Measurements from ENCODE around the gene FAM168A.

Gene FAM168A

DNA sequence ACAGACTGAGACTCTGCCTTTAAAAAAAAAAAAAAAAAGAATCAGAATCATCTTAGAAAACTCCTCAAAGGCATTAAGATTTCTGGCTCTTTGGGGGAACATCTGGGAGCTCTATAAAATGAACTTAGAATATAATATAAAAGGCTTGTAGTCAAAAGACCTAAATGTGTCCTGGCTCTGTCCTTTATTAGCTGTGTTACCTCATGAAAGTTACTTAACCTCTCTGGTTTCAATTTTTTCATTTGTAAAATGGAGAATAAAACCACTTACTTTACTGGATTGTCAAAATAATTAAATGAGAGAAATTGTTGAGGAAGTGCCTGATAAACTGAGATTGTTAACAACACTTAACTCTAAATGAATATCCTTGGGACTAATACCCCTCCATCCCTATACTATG is 81.8 kb downstream of the FAM168A start:
- DNase-seq (ENCODE audit: extremely low read depth, low read depth) = no peak
- no peak overlapping the region for H3K4me3 ChIP-seq (replicated peaks; ENCODE audit: low read depth, low read length)
- TF ChIP-seq, protein P1, sequence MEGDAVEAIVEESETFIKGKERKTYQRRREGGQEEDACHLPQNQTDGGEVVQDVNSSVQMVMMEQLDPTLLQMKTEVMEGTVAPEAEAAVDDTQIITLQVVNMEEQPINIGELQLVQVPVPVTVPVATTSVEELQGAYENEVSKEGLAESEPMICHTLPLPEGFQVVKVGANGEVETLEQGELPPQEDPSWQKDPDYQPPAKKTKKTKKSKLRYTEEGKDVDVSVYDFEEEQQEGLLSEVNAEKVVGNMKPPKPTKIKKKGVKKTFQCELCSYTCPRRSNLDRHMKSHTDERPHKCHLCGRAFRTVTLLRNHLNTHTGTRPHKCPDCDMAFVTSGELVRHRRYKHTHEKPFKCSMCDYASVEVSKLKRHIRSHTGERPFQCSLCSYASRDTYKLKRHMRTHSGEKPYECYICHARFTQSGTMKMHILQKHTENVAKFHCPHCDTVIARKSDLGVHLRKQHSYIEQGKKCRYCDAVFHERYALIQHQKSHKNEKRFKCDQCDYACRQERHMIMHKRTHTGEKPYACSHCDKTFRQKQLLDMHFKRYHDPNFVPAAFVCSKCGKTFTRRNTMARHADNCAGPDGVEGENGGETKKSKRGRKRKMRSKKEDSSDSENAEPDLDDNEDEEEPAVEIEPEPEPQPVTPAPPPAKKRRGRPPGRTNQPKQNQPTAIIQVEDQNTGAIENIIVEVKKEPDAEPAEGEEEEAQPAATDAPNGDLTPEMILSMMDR (IDR thresholded peaks at IDR 0.05; ENCODE audit: low read depth, low read length, missing control alignments) = no peak

GRCh38 chr11:73513707-73514106 is 84.2 kb downstream of the FAM168A start:
- no peak overlapping the region for H3K4me3 ChIP-seq (replicated peaks; ENCODE audit: low read depth, low read length)
- TF ChIP-seq, protein P1 (IDR thresholded peaks at IDR 0.05; ENCODE audit: low read depth, low read length, missing control alignments) = no peak
- no peak for DNase-seq (ENCODE audit: extremely low read depth, low read depth)

- no peak for DNase-seq (ENCODE audit: extremely low read depth, low read depth)
- TF ChIP-seq, protein P1 (IDR thresholded peaks at IDR 0.05; ENCODE audit: low read depth, low read length, missing control alignments) = no peak
- H3K4me3 ChIP-seq (replicated peaks; ENCODE audit: low read depth, low read length) = no peak overlapping the region
Measured at GRCh38 chr11:73510877-73511276, 87.0 kb downstream of the FAM168A start.

DNA sequence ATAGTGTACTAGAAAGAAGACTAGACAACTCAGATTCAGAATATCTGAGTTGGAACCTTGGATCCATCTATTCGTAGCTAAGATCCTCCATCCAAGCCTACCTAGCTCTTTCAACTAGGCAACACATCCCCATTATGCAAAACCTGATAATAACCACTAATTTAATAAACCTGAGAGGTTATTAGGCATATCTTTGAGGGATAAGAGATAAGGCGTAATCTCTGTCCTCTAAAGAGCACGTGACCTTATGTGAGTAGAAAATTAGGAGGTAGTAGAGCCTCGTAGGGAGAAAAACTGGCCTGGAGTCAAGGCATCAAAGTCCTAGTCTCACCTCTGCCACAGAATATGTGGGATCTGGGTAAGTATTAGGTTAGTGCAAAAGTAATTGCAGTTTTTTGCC is 87.8 kb downstream of the FAM168A start:
- TF ChIP-seq, protein P1 (IDR thresholded peaks at IDR 0.05; ENCODE audit: low read depth, low read length, missing control alignments) = no peak
- no peak for DNase-seq (ENCODE audit: extremely low read depth, low read depth)
- no peak overlapping the region for H3K4me3 ChIP-seq (replicated peaks; ENCODE audit: low read depth, low read length)

GRCh38 chr11:73509188-73509587 is 88.7 kb downstream of the FAM168A start:
- no peak overlapping the region for H3K4me3 ChIP-seq (replicated peaks; ENCODE audit: low read depth, low read length)

DNA sequence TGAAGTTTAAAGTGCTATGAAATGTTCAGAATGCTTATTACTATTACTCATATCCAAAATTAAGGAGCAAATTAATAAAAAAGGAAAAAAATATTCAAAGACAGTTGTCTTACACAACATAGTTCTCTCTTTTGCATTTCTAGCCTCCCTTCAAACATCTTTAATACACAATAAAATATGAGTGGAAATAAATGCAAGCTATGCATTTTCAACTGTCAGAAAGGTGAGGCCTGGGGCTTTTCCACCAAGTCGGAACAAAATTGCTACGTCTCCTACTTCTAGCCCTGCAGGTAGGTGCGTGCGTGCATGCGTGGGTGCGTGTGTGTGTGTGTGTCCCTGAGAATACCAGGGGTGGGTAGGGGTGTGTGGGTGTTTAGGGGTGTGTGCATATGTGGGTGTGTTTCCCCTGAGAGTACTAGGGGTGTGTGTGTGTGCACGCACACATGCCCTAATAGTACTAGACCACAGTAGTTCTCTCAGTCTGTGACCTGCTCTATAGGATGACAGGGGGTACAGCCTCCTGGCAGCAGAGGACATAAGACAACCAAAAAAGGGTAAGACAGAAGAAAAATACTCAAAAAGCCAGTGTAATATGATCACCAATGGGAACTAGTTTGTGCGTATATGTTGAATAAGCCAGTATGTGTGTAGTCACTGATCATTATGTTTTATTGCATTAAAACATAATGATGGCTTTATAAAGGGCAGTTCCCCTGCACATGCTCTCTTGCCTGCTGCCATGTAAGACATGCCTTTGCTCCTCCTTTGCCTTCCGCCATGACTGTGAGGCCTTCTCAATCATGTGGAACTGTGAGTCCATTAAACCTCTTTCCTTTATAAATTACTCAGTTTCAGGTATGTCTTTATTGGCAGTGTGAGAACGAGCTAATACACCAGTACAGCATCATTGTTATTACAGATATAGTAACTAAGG is 89.4 kb downstream of the FAM168A start:
- TF ChIP-seq, protein P1 (IDR thresholded peaks at IDR 0.05; ENCODE audit: low read depth, low read length, missing control alignments) = no peak
- DNase-seq (ENCODE audit: extremely low read depth, low read depth) = no peak
- no peak overlapping the region for H3K4me3 ChIP-seq (replicated peaks; ENCODE audit: low read depth, low read length)

More at GRCh38 chr11:73509188-73509587, 88.7 kb downstream of the FAM168A start:
- TF ChIP-seq, protein P1 (IDR thresholded peaks at IDR 0.05; ENCODE audit: low read depth, low read length, missing control alignments) = no peak
- DNase-seq (ENCODE audit: extremely low read depth, low read depth) = no peak
